ENCODE data around the gene ST3GAL6.

Gene ST3GAL6

GRCh38 chr3:98740324-98740723, 22.8 kb upstream of the ST3GAL6 start:
- DNase-seq (ENCODE audit: low read depth, low spot score), result no peak

- DNase-seq (ENCODE audit: low read depth, low spot score), result no peak
Measured at GRCh38 chr3:98741121-98741716, 21.9 kb upstream of the ST3GAL6 start.

GRCh38 chr3:98743071-98743470, 20.1 kb upstream of the ST3GAL6 start:
- DNase-seq (ENCODE audit: low read depth, low spot score), result no peak

- no peak for DNase-seq (ENCODE audit: low read depth, low spot score)
Measured at GRCh38 chr3:98744283-98744682, 18.9 kb upstream of the ST3GAL6 start.

- no peak for DNase-seq (ENCODE audit: low read depth, low spot score)
Measured at GRCh38 chr3:98745718-98746117, 17.4 kb upstream of the ST3GAL6 start.

- no peak for DNase-seq (ENCODE audit: low read depth, low spot score)
Measured at GRCh38 chr3:98746122-98746521, 17.0 kb upstream of the ST3GAL6 start.

GRCh38 chr3:98746882-98747281, 16.3 kb upstream of the ST3GAL6 start:
- no peak for DNase-seq (ENCODE audit: low read depth, low spot score)

- DNase-seq (ENCODE audit: low read depth, low spot score), result no peak
Measured at GRCh38 chr3:98750276-98750919, 12.7 kb upstream of the ST3GAL6 start.

- no peak for DNase-seq (ENCODE audit: low read depth, low spot score)
Measured at GRCh38 chr3:98754483-98754882, 8.7 kb upstream of the ST3GAL6 start.

- DNase-seq (ENCODE audit: low read depth, low spot score), result no peak
Measured at GRCh38 chr3:98755601-98756000, 7.5 kb upstream of the ST3GAL6 start.

- DNase-seq (ENCODE audit: low read depth, low spot score), result no peak
Measured at GRCh38 chr3:98759629-98760028, 3.5 kb upstream of the ST3GAL6 start.

GRCh38 chr3:98761643-98762229, 1.4 kb upstream of the ST3GAL6 start:
- DNase-seq (ENCODE audit: low read depth, low spot score), result no peak

- no peak for DNase-seq (ENCODE audit: low read depth, low spot score)
Measured at GRCh38 chr3:98763819-98764418, 779 bp downstream of the ST3GAL6 start.

GRCh38 chr3:98764472-98764884, 1.3 kb downstream of the ST3GAL6 start:
- DNase-seq (ENCODE audit: low read depth, low spot score), result no peak

GRCh38 chr3:98765721-98766120, 2.6 kb downstream of the ST3GAL6 start:
- DNase-seq (ENCODE audit: low read depth, low spot score), result no peak

GRCh38 chr3:98766924-98767323, 3.8 kb downstream of the ST3GAL6 start:
- DNase-seq (ENCODE audit: low read depth, low spot score), result no peak

- DNase-seq (ENCODE audit: low read depth, low spot score), result no peak
Measured at GRCh38 chr3:98768961-98769360, 5.8 kb downstream of the ST3GAL6 start.

GRCh38 chr3:98769448-98769847, 6.3 kb downstream of the ST3GAL6 start:
- DNase-seq (ENCODE audit: low read depth, low spot score), result no peak

GRCh38 chr3:98770261-98771039, 7.3 kb downstream of the ST3GAL6 start:
- DNase-seq (ENCODE audit: low read depth, low spot score), result no peak

- no peak for DNase-seq (ENCODE audit: low read depth, low spot score)
Measured at GRCh38 chr3:98772022-98772421, 8.9 kb downstream of the ST3GAL6 start.

- DNase-seq (ENCODE audit: low read depth, low spot score), result no peak
Measured at GRCh38 chr3:98775459-98776139, 12.5 kb downstream of the ST3GAL6 start.

GRCh38 chr3:98776140-98776493, 13.0 kb downstream of the ST3GAL6 start:
- DNase-seq (ENCODE audit: low read depth, low spot score), result no peak
